ENCODE results near the gene GTF2F1.
"Not testable (repeated sequence)": the region's sequence is repeated elsewhere in the genome, so short reads cannot be mapped to it uniquely, and the experiment has no call there.

GTF2F1 gene, protein sequence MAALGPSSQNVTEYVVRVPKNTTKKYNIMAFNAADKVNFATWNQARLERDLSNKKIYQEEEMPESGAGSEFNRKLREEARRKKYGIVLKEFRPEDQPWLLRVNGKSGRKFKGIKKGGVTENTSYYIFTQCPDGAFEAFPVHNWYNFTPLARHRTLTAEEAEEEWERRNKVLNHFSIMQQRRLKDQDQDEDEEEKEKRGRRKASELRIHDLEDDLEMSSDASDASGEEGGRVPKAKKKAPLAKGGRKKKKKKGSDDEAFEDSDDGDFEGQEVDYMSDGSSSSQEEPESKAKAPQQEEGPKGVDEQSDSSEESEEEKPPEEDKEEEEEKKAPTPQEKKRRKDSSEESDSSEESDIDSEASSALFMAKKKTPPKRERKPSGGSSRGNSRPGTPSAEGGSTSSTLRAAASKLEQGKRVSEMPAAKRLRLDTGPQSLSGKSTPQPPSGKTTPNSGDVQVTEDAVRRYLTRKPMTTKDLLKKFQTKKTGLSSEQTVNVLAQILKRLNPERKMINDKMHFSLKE

DNA sequence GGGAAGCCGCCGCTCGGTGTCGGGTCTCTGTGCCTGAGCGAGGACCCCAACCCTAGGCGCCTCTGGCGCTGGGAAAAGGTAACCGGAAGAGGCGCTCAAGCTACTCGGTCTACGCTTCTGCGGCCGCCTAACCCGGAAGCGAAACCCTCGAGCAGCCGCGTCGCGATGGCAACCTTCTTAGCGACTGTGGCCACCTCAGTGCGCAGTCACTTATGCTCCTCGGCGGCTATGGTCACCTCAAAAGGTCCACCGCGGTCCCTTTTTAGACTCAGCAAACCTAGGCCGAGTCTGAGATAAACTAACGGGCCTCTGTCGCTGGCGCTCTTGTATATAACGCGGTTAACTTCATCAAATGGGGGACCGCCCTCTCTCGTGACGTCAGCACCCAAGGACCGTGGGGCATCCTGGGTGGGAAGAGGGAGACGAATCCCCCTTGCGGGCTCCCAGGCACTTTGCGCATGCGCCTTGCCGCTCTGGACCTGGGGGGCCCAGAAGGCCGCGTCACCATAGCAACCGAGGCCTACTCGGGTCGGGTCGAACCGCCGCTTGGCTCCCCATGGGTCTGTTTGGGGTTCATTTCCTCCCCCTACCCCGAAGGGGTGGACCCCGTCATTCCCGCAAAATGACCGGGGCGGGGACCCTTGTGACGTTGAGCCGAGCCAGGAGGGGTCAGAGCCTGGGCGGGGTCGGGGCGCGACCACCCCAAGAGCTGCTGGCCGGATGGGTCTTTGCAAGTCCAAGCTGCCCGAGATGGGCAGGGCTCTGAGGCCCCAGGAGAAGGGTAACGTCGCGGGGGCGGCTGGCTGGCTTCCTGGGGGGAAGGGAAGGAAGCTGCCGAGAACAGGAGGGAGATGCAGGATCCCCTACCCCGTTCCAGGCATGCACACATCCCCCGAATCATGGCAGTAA is at the start of gene GTF2F1:
Gene GTF2F1 (minus strand): TSS at position 91 of the 909 bp plus-strand sequence. CDS start 169 bp downstream, outside the sequence.
- FAIRE-seq: peak; percentile 75

DNA sequence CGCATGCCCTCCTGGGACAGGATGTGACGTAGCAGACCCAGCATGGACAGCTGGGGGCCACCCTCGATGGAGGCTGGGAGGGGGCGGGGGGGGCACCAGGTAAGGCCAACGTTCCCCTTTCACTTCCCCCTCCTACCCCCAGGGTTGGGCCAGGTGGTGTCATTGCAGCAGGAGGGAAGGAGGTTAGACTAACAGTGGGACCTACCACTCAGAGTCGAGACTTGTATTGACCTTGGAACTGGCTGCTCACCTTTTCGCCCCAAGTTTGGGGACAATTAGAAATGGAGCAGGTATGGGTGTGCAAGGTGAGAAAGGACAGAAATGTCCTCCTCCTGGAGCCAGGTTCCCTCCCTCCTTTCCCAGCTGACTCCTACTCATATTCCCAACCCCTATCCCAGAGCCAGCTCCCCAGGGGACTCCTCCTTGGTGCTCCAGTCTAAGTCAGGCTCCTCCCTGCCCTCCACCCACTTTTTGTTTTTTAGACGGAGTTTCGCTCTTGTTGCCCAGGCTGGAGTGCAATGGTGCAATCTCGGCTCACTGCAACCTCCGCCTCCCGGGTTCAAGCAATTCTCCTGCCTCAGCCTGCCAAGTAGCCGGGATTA is 49.2 kb upstream of the GTF2F1 start:
- FAIRE-seq: no peak

DNA sequence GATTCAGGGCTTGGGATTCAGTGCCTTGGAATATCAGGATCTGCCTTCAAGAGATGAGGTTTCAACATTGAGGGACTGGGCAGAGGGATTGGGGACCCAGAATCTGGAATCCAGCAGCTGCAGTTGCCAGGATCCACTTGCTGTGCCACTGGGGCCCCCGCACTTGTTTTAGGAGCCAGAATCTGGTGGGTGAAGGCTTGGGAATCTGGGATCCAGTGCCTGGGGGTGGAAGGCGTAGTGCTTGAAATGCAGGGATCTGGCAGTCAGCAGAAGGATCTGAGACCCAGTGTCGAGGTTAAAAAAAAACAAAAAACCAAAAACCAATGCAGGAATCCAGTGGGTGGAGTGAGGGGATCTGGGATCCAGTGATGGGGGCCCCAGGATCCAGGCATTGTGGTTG is 47.9 kb upstream of the GTF2F1 start:
- FAIRE-seq: no peak

DNA sequence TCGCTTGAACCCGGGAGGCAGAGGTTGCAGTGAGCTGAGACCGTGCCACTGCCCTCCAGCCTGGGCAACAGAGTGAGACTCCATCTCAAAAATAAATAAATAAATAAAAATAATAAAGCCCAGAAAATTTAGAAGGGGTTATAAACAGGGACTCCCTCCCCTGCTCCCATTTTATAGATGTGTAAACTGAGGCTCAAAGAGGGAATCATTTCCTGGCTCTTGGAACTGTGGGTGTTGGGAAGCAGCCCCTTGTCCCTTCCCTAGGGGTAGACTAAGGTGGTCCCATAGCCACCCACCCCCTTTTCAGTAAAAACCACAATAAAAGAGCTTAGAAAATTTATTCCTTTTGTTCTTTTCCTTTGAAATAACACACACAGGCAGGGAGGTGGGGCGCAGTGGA is 46.8 kb upstream of the GTF2F1 start:
- no peak for FAIRE-seq

DNA sequence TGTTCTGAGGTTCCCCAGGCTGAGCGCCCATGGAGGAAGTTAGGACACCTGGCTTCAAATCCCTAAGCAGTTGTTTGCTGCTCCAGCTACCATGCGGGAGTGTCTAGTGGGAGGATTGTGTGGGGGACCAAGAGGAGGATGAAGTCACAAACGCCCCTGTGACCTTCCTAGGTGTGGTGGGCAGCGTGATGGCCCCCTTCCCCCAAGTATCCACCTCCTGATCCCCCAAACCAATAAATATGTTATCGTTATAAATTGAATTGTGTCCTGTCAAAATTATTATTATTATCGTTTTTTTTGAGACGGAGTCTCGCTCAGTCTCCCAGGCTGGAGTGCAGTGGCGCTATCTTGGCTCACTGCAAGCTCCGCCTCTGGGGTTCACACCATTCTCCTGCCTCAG is 40.7 kb upstream of the GTF2F1 start, which contains the start of gene SLC25A41:
Gene SLC25A41 (minus strand): TSS at position 101 of the 400 bp plus-strand sequence. CDS start 70 bp downstream, at position 31.
- no peak for FAIRE-seq

DNA sequence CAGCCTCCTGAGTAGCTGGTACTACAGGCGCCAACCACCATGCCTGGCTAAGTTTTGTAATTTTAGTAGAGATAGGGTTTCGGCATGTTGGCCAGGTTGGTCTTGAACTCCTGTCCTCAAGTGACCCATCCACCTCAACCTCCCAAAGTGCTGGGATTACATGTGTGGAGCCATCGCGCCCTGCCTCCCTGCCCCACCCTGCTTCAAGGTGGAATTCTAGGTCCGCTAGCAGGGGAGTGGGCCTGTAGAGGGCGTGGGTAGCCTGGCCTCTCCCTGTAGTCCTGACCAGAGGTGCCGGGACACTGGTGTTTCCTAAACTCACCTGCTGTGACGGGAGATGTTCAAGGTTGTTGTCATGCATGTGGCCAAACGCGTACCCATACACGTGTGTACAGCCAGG is 40.2 kb upstream of the GTF2F1 start:
- FAIRE-seq: no peak

DNA sequence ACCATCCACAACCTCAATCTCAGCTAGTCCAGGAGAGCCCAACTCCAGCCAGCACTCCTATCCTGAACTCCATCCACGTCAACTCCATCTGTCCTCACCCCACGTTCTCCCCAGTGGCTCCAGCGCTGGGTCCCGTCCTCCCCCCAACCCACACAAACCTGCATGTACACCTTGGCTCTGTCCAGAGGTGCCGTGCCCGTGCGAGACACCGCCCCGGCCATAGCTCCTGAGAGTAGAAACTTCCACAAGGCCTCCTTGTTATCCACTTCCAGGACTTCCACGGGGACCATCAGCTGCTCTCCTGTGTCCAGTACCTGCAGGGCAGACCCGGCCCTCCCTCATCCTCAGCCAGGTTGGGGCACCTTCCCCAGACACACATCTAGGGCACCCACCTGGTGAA is 38.9 kb upstream of the GTF2F1 start:
- FAIRE-seq: no peak

DNA sequence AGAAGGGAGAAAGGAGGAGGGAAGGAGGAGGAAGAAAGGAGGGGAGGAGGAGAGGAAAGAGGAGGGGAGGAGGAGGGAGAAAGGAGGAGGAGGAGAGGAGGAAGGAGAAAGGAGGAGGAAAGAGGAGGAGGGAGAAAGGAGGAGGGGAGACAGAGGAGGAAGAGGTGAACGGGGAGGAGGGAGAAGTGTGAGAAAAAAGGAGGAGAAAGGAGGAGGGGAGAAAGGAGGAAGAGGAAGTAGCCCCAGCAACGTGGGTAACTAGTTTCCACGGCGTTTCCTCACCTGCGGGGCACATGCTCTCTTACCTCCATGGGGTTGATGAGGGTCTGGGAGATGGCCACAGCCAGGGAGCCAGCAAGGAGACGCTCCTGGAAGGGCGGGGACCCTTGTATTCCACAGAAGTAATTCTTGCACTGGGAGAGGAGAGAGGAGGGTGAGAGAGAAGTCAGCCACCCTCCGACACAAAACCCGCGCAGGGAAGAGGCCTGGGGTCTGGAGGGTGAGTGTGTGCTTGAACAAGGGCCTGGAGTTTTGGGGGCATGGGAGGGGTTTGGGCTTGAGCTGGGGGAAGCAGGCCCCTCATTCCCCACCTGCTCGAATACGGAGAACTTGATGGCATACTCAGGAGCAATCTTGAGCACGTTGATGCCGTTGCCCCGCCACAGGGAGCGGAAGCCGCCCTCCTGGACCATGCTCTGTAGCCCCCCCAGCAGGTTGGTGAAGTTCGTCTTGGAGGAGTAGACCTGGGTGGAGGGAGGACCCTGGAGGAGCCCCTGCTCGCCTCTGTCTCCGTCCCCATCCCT is 36.7 kb upstream of the GTF2F1 start:
- FAIRE-seq: no peak

DNA sequence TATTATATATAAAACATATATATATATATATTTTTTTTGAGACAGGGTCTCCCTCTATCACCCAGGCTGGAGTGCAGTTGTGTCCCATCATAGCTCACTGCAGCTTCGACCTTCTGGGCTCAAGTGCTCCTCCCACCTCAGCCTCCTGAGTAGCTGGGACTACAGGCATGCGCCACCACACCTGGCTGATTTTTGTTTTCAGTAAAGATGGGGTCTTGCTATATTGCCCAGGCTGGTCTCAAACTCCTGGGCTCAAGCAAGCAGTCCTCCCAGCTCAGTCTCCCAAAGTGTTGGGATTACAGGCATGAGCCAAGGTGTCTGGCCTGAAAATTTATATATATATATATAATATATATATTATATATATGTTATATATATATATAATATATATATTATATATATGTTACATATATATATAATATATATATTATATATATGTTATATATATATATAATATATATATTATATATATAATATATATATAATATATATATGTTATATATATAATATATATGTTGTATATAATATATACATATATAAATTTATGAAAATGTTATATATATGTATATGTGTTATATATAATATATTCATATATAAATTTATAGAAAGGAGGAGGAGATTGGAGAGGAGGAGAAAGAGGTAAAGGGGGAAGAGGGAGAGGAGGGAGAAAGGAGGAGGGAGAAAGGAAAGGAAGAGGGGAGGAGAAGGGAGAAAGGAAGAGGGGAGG is 35.9 kb upstream of the GTF2F1 start:
- FAIRE-seq: not testable (repeated sequence)

DNA sequence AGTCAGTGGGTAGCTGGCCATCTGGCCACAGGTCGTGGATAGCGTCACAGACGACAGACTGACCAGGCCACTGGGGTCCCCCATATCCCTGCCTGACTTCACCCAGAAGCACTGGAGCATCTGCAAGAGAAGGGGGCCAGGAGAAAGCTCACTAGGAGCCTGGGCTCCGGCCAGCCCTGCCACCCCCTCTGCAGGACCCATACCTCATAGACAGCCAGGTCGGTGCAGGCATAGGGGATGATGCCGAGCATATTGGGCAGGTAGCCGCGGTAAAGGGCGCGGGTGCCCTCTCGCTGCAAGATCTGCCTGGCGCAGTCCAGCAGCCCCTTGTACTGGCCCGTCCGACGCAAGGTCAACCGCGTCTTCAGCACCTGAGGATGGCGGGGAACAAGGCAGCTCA is 34.2 kb upstream of the GTF2F1 start:
- no peak for FAIRE-seq

DNA sequence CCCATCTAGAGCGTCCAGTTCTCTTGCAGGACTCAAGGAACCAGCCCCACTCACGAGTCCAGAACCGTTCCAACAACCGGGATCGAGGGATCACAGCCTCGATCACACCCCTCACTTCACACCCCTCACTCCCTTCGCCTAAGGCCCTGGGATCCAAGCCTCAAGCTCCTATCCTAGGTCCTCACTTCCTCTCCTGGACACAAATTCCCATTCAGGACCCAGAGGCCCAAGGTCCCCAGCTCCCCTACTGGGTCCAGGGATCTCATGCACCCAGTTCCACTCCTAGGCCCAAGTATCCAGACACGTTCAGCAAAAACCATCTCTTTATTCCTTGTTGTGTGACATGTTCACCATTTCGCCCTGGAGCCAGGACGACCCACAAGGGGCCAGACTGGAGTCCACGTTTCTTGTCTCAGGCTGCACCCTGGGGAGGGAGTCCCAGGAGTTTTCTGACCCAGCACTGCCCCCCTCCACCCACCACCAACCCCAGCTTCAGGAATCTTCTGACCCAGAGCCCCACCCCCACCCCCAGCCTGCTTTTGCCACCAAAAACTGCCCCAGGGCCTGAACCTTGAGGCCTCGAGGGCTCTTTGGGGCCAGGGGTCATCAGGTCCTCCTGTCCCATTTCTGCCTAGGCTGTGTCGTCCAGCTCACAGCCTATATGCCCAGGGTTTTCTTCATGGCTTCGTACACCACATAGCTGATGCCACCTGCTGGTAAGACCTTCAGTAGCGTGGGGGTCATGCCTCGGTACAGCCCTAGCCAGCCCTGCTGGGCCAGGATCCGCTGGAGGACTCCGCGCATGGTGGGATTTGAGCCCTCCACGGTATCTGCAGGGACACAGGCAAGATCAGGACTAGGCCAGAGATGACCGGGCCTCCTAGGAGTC is 33.0 kb upstream of the GTF2F1 start:
- FAIRE-seq: no peak

DNA sequence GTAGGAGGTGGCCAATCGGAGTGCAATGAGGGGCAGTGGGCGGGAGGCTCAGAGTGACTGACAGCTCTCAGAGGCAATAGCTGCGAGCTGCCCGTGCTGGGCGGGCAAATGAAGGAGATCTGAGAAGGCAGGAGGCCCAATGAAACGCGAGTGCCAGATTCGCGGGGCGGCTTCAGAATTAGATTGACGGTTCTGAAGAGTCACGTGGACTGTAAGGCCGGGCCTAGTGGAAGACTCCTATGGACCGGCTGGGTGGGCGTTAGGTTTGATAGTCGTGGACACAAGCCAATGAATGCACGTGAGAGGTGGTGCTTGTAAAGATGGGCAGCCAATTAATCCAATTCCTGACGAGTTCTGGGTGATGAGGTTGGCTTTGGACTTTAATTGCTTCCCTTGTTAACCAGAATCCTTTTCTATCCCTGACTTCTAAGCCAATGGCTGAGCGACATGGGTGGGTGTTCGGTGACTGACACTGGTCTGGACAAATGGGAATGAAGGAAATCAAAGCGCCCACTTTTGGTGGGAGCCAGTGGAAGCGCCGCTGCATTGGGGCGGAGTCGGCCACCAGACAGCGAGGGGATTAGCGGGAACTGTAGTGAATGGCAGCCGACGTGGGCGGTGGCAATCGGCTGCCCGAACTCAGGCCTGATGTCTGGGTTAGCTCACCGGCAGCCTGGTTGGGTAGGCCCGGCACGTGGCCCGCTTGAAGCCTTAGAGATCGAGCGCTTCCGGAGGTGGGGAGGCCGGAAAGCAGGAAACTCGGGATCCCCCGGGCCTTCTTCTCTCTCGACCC is 32.2 kb upstream of the GTF2F1 start:
- FAIRE-seq: peak; percentile 99

DNA sequence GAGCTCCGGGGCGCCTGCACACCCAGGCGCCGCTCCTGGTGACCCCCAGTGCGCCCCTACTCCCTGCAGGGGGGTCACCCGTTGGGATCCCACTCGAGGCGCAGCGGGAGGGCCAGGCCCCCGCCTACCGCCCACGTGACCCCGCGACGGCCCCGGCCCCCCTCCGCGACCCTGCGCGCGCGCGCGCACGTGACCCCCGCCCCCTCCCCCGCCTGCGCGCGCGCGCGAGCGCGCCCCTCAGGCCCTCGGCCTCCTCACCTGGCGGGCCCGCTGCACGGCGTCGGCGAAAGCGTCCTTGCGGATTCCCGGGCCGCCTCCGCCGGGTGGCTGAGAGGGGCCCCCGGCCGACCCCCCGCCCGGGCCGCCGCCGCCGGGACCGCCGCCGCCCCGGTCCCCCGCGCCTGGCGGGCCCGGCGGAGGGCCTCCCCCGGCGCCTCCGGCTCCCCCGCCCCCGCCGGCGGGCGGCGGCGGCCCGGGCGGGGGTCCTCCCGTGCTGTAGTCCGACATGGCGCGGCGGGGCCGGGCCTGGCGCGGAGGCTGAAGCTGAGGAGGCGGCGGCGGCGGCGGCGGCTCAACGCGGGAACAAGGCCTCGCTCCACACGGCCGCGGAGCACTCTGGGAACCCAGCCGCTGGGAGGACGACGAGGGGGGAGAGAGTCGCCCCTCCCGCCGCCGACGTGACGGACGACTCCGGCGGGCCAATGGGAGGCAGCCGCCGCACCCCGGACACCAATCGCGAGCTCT is 31.4 kb upstream of the GTF2F1 start, which contains the start of gene KHSRP:
Gene KHSRP (minus strand): TSS at position 617 of the 744 bp plus-strand sequence. CDS start 110 bp downstream, at position 507.
- no peak for FAIRE-seq

DNA sequence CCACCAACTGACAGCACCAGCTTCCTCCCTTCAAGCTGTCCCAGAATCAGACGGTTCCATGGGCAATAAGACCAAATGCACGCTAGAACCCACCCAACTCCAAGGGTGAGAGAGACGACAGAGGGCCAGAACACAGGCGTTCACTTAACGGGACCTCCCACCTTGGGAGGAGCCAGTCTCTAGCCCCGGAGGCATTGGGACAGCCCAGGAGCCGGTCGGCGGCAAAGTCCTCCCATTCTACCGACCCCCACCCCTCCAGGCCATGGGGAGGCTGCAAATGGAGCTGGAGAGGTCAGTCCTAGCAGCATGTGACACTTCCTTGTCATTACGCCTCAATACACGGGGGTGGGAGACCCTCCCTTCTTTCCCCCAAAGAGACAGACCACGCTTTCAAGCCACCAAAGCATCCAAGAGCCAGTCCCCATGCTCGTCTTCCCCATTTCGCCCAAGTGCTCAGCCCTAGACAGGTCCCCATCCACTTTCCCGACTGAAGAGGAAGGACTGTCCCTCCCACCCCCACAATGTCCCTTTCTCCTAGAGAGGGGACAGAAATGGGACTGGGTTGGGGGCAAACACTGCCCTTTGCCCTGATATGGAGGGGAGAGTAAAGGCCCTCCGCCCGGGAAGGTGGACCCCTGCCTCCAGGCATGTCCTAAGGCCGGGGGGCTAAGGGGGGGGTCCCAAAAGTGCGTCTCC is 30.7 kb upstream of the GTF2F1 start:
- FAIRE-seq: no peak

DNA sequence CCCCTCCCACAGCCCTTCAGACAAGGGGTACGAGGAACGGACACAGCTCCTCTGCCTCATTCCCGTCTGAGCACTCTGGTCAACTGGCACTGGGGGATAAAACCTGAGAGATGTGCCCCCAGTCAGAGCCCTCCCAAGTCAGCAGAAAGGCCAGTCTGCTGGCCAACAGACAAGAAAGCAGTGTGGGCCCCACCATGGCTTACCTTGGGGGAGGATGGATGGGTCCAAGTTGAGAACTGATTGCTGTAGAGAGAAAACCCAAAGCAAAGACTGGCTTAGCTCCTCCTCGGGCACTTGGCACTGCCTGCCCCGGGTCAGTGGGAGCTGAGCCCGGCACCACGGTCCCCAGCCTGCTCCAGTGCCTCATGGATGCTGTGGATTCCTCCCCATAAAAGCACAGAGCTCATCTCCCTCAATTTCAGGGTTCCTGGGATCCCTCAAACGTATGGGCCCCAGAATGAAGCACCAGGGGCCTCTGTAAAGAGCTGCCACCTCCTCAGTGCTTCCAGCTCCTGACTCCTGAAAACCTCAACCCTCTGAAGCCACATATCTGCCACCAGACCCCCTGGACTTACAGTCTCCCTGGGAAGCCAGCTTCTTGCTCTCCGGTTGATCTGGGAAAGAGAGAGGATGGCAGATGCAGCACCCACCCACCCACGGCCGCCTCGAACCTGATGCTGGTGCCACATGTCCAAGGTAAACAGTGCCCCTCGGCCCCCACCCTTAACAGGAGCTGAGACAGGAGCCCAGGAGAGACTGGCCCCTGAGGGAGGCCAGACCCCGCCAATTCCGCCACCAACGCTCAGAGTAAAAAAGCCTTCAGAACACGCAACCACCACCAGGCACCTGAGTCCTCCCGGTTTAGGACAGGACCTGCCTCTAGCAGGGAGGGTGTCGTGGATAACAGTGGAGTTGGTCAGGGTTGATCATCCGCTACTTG is 28.4 kb upstream of the GTF2F1 start:
- FAIRE-seq: no peak

DNA sequence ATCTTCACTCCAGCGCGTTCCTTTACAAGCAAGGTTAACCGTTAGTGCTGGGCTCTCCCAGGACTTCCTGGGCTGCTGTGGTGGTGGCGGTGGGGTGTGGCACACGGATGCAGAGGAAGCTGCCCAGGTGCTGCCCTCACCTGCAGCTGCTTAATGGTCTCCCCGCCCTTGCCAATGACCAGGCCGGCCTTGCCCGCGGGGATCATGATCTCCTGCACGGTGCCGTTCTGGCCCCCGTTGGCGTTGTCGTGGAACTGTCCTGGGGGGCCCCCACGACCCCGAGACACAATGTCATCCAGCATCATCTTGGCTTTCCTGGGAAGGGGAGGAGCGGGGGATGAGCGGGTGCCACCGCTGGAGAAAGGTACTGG is 25.6 kb upstream of the GTF2F1 start:
- no peak for FAIRE-seq
